T-helper 1 cell treated with Interleukin-12 subunit alpha and Interleukin-12 subunit beta and Interleukin-4 antibody, amounts not matched to agents 30 ng/mL and 1 ng/mL, for 36 hours (primary cell): Measurements from ENCODE around the gene SMYD1. TPM values are rescaled to one million over a fixed set of nuclear protein-coding genes. Genes with fewer than 3 reads are reported as not detected.

Experiments used
- intact Hi-C: fragments of 100-400 bp; cut with micrococcal nuclease; formaldehyde crosslinking; loops from one replicate; pipeline ENCODE4 v1.15.1; 2024
- total RNA-seq: library from RNA; stranded (reverse); gene quantifications from 2 replicates; pipeline ENCODE4 v1.2.3, GENCODE V29; 2022

SMYD1 gene
- total RNA-seq, 1 donor from 2014 or later: not detected

- intact Hi-C loops: no loop called here
These were observed 54.1 kb downstream of the SMYD1 start for GRCh38 chr2:88121678-88122077.

GRCh38 chr2:88122141-88122884 lies 54.7 kb downstream of the SMYD1 start:
- intact Hi-C loops: no loop called here

- intact Hi-C loops: no loop called here
These were observed 55.7 kb downstream of the SMYD1 start for GRCh38 chr2:88123164-88123974.

- intact Hi-C loops: no loop called here
These were observed 56.6 kb downstream of the SMYD1 start for GRCh38 chr2:88123975-88124917.

GRCh38 chr2:88125344-88125923 lies 57.8 kb downstream of the SMYD1 start:
- intact Hi-C loops: no loop called here

GRCh38 chr2:88125924-88126771 lies 58.5 kb downstream of the SMYD1 start:
- intact Hi-C loops: no loop called here

- intact Hi-C loops: no loop called here
These were observed 59.4 kb downstream of the SMYD1 start for GRCh38 chr2:88126772-88127637.

- intact Hi-C loops: no loop called here
These were observed 59.9 kb downstream of the SMYD1 start for GRCh38 chr2:88127638-88127887.

- intact Hi-C loops: no loop called here
These were observed 60.4 kb downstream of the SMYD1 start, which contains the start of gene FABP1 for GRCh38 chr2:88127888-88128653. Gene FABP1 (minus strand): TSS chr2:88128062. CDS start chr2:88128017, 45 bp downstream.

- intact Hi-C loops: no loop called here
These were observed 61.2 kb downstream of the SMYD1 start for GRCh38 chr2:88128654-88129312.

- intact Hi-C loops: no loop called here
These were observed 61.8 kb downstream of the SMYD1 start for GRCh38 chr2:88129313-88129959.

GRCh38 chr2:88131201-88131998 lies 63.8 kb downstream of the SMYD1 start:
- intact Hi-C loops: no loop called here

- intact Hi-C loops: loop anchor here (2.0 kb wide), 1 partner anchor 21 kb away; no protein-coding TSS in a partner anchor
These were observed 64.4 kb downstream of the SMYD1 start for GRCh38 chr2:88131999-88132368.

GRCh38 chr2:88133875-88134274 lies 66.2 kb downstream of the SMYD1 start:
- intact Hi-C loops: loop anchor here (2.0 kb wide), 1 partner anchor 19 kb away; no protein-coding TSS in a partner anchor

- intact Hi-C loops: no loop called here
These were observed 69.2 kb downstream of the SMYD1 start for GRCh38 chr2:88136817-88137216.

- intact Hi-C loops: no loop called here
These were observed 70.2 kb downstream of the SMYD1 start for GRCh38 chr2:88137833-88138232.
